ENCODE results near the gene TNFRSF13B. TPM values are rescaled to one million over a fixed set of nuclear protein-coding genes. Genes with fewer than 3 reads are reported as not detected.

TNFRSF13B gene
- total RNA-seq, 1 donor from 2014 or later = not detected

DNA sequence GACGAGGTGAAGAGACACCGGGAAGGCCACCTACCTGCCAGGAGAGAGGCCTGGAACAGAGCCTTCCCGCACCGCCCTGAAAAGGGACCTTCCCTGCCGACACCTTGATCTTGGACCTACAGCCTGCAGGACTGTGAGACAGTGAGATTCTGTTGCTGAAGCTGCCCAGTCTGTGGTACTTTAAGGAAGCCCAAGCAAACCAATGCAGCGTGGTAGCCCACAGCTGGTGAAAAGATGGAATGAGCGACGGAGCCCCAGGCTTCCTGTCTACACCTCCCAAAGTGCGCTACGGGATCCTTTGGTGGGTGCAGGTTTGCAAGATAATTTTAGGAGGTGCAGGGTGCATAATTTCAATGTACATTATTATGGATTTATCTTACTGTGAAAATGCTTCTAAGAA, 33.9 kb downstream of the TNFRSF13B start:
- DNase-seq (ENCODE audit: low spot score) = peak; percentile 27
- peaks cover 16% of the 10 kb centered on the region for H3K4me1 Mint-ChIP-seq (ENCODE audit: low read depth)
- H3K9me3 Mint-ChIP-seq (ENCODE audit: low read depth) = no peaks in the 10 kb centered on the region
- H3K27ac Mint-ChIP-seq (ENCODE audit: unreplicated experiment) = no peak overlapping the region
- TF ChIP-seq, protein P1, sequence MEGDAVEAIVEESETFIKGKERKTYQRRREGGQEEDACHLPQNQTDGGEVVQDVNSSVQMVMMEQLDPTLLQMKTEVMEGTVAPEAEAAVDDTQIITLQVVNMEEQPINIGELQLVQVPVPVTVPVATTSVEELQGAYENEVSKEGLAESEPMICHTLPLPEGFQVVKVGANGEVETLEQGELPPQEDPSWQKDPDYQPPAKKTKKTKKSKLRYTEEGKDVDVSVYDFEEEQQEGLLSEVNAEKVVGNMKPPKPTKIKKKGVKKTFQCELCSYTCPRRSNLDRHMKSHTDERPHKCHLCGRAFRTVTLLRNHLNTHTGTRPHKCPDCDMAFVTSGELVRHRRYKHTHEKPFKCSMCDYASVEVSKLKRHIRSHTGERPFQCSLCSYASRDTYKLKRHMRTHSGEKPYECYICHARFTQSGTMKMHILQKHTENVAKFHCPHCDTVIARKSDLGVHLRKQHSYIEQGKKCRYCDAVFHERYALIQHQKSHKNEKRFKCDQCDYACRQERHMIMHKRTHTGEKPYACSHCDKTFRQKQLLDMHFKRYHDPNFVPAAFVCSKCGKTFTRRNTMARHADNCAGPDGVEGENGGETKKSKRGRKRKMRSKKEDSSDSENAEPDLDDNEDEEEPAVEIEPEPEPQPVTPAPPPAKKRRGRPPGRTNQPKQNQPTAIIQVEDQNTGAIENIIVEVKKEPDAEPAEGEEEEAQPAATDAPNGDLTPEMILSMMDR (IDR thresholded peaks at IDR 0.05) = no peak
- H3K27me3 Mint-ChIP-seq (ENCODE audit: low read depth) = peaks cover 14% of the 10 kb centered on the region
- H3K4me3 Mint-ChIP-seq (ENCODE audit: unreplicated experiment) = no peak overlapping the region
- no peaks in the 10 kb centered on the region for H3K36me3 Mint-ChIP-seq (ENCODE audit: low read depth)

DNA sequence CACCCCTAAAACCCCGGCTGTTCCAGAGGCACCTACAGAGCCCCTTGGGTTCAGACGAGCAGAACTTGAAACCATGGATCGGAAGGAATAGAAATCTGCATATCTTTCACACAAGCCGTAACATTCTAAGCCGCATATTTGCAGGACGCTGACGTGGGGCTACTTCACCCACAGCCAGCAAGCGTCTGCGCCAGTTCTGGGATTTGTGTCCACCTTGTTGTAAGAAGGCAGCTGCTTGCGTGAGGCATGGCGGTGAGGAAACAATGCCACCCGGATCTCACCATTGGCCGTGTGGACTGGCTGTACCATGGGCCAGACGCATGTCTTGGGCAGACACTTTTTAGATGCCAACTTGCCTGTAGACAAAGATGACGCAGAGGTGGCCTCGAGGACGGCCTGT, 34.5 kb downstream of the TNFRSF13B start:
- DNase-seq (ENCODE audit: low spot score) = peak; percentile 39
- H3K27ac Mint-ChIP-seq (ENCODE audit: unreplicated experiment) = no peak overlapping the region
- H3K9me3 Mint-ChIP-seq (ENCODE audit: low read depth) = no peaks in the 10 kb centered on the region

DNA sequence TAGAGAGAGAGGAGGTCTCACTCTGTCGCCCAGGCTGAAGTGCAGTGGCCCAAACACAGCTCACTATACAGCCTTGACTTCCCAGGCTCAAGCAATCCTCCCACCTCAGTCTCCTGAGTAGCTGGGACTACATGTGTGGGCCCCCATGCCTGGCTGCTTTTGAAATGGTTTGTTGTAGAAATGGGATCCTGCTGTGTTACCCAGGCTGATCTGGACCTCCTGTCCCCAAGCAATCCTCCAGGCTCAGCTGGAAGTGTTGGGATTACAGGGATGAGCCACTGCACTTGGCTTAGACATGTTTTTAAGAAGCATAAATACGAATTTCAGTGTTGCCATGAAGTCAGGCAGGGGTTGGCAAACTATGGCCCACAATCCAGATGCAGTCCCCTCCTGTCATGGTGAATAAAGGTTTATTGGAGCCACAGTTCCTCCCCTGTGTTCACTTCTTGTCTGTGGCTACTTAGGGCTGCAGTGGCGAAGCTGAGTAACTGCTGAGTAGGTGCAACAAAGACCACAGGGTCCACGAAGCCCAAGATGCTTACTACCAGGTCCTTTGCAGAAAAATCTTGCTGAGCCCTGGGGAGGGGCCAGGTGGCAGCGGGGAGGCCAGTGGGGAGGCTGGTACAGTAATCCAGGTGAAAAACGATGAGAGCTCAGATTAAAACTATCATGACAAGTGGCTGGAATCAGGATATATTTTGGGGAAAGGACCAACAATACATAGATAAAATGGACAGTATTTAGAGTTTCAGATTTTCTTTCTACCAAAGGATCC, 35.2 kb downstream of the TNFRSF13B start:
- DNase-seq (ENCODE audit: low spot score) = peak; percentile 25
- H3K9me3 Mint-ChIP-seq (ENCODE audit: low read depth) = no peaks in the 10 kb centered on the region
- no peak overlapping the region for H3K27ac Mint-ChIP-seq (ENCODE audit: unreplicated experiment)
- H3K4me3 Mint-ChIP-seq (ENCODE audit: unreplicated experiment) = no peak overlapping the region
- no peaks in the 10 kb centered on the region for H3K36me3 Mint-ChIP-seq (ENCODE audit: low read depth)
- peaks cover 18% of the 10 kb centered on the region for H3K27me3 Mint-ChIP-seq (ENCODE audit: low read depth)
- peaks cover 3% of the 10 kb centered on the region for H3K4me1 Mint-ChIP-seq (ENCODE audit: low read depth)
- TF ChIP-seq, protein P1 (IDR thresholded peaks at IDR 0.05) = no peak

More for the DNA sequence above, 34.5 kb downstream of the TNFRSF13B start:
- no peaks in the 10 kb centered on the region for H3K36me3 Mint-ChIP-seq (ENCODE audit: low read depth)
- H3K4me3 Mint-ChIP-seq (ENCODE audit: unreplicated experiment) = no peak overlapping the region
- peaks cover 10% of the 10 kb centered on the region for H3K4me1 Mint-ChIP-seq (ENCODE audit: low read depth)
- H3K27me3 Mint-ChIP-seq (ENCODE audit: low read depth) = peaks cover 14% of the 10 kb centered on the region
- TF ChIP-seq, protein P1 (IDR thresholded peaks at IDR 0.05) = no peak

DNA sequence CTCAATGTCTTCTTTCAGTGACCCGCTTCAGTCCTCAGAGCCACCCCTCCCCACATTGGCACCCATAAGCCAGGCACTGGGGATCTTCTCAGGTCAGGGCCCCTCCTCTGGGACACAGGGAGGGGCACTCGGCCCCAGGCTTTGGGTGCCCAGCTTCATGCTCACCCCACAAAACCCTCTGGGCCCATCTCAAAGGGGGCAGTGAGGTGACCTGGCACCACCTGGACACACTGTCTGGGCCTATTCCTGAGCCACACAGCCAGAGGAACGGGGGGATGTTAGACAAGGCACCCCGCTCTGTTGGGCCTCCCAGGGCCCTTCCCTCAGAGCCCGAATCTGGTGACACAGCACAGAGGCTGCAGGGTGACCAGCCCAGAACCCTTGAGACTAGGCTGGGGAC, 36.1 kb downstream of the TNFRSF13B start:
- Mint-ChIP-seq H3K9me3 (ENCODE audit: low read depth) (no peaks in the 10 kb centered on the region), H3K27ac (ENCODE audit: unreplicated experiment) (no peak overlapping the region), H3K4me3 (ENCODE audit: unreplicated experiment) (no peak overlapping the region), H3K27me3 (ENCODE audit: low read depth) (peaks cover 18% of the 10 kb centered on the region), H3K4me1 (ENCODE audit: low read depth) (no peaks in the 10 kb centered on the region), H3K36me3 (ENCODE audit: low read depth) (no peaks in the 10 kb centered on the region)
- DNase-seq (ENCODE audit: low spot score) = peak; percentile 44
- TF ChIP-seq, protein P1 (IDR thresholded peaks at IDR 0.05) = no peak

DNA sequence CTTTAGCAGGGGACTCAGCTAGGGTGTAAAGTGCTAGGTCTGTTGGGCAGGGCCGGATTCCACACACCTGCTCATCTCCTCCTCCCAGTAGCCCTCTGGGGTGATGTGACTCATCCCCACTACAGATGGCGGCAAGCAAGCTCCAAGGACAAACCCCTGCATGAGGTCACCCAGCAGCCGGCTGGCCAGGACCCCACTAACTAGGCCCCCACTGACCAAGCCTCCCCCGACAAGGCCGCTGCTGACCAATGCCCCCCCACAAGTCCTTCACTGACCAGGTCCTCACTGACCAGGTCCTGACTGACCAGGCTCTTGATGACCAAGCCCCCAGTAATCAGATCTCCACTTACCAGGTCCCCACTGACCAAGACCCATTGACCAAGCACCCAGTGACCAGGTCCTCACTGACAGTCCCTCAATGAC, 36.7 kb downstream of the TNFRSF13B start:
- H3K27ac Mint-ChIP-seq (ENCODE audit: unreplicated experiment) = no peak overlapping the region

More for the DNA sequence above, 36.7 kb downstream of the TNFRSF13B start:
- TF ChIP-seq, protein P1 (IDR thresholded peaks at IDR 0.05) = no peak
- Mint-ChIP-seq H3K27me3 (ENCODE audit: low read depth) (peaks cover 18% of the 10 kb centered on the region), H3K4me3 (ENCODE audit: unreplicated experiment) (no peak overlapping the region), H3K9me3 (ENCODE audit: low read depth) (no peaks in the 10 kb centered on the region), H3K4me1 (ENCODE audit: low read depth) (no peaks in the 10 kb centered on the region), H3K36me3 (ENCODE audit: low read depth) (no peaks in the 10 kb centered on the region)
- DNase-seq (ENCODE audit: low spot score) = peak; percentile 75
